IPS DF 6.9 (cell line): ENCODE results near the gene SELENOF.

Experiments used
- DNase-seq: peaks from one replicate; pipeline ENCODE4 v3.0.0-alpha.2; 2013; ENCODE audit warnings: low read depth, low spot score
- H3K27ac ChIP-seq: one replicate; pipeline ENCODE4 v1.5.1; 2013; ENCODE audit warnings: low read length, control low read depth
- H3K27me3 ChIP-seq: 2 replicates; pipeline ENCODE4 v1.6.1; 2013; ENCODE audit warnings: mild to moderate bottlenecking, low read length; ENCODE audit not compliant: control insufficient read depth, insufficient read depth
- H3K36me3 ChIP-seq: 2 replicates; pipeline ENCODE4 v1.6.1; 2013; ENCODE audit warnings: low read length; ENCODE audit not compliant: control insufficient read depth, insufficient read depth
- H3K4me1 ChIP-seq: 2 replicates; pipeline ENCODE4 v1.6.1; 2013; ENCODE audit warnings: low read length; ENCODE audit not compliant: control insufficient read depth, insufficient read depth
- H3K4me3 ChIP-seq: 2 replicates; pipeline ENCODE4 v1.5.1; 2013; ENCODE audit warnings: mild to moderate bottlenecking, low read length
- H3K9me3 ChIP-seq: 2 replicates; pipeline ENCODE4 v1.6.1; 2013; ENCODE audit warnings: low read length, inconsistent platforms; ENCODE audit not compliant: control insufficient read depth, insufficient read depth
- WGBS: extraction: QIAGEN DNeasy Blood & Tissue Kit; methylation state at CpG from one replicate; pipeline ENCODE4 v1.1.7; 2013; ENCODE audit warnings: mixed read lengths, missing lambda C conversion rate; ENCODE audit not compliant: insufficient read length, insufficient coverage; 5-methylcytosine and 5-hydroxymethylcytosine counted together

Gene SELENOF

GRCh38 chr1:86860424-86860823 lies 53.5 kb downstream of the SELENOF start:
- WGBS, result no CpG with 5 or more reads among the region's 1 CpG
- no peaks in the 10 kb centered on the region for H3K9me3 ChIP-seq
- H3K27ac ChIP-seq, result no peak overlapping the region
- H3K36me3 ChIP-seq, result no peaks in the 10 kb centered on the region
- H3K27me3 ChIP-seq, result no peaks in the 10 kb centered on the region
- no peaks in the 10 kb centered on the region for H3K4me1 ChIP-seq
- DNase-seq, result no peak
- no peak overlapping the region for H3K4me3 ChIP-seq

GRCh38 chr1:86860020-86860419 lies 53.9 kb downstream of the SELENOF start:
- Histone ChIP-seq H3K4me1 (no peaks in the 10 kb centered on the region), H3K4me3 (no peak overlapping the region), H3K36me3 (no peaks in the 10 kb centered on the region), H3K27me3 (no peaks in the 10 kb centered on the region), H3K9me3 (no peaks in the 10 kb centered on the region), H3K27ac (no peak overlapping the region)
- no peak for DNase-seq
- no CpG with 5 or more reads among the region's 2 CpGs for WGBS

- no peaks in the 10 kb centered on the region for H3K9me3 ChIP-seq
- H3K4me3 ChIP-seq, result no peak overlapping the region
- DNase-seq, result no peak
- H3K27me3 ChIP-seq, result no peaks in the 10 kb centered on the region
- H3K27ac ChIP-seq, result no peak overlapping the region
- no peaks in the 10 kb centered on the region for H3K4me1 ChIP-seq
- no peaks in the 10 kb centered on the region for H3K36me3 ChIP-seq
- WGBS, result no CpG with 5 or more reads among the region's 3 CpGs
Measured at GRCh38 chr1:86858524-86859261, 55.2 kb downstream of the SELENOF start.

GRCh38 chr1:86856196-86856595 lies 57.7 kb downstream of the SELENOF start:
- no peak overlapping the region for H3K27ac ChIP-seq
- no peaks in the 10 kb centered on the region for H3K4me1 ChIP-seq
- no peak overlapping the region for H3K4me3 ChIP-seq

GRCh38 chr1:86854352-86854751 lies 59.6 kb downstream of the SELENOF start:
- no CpG with 5 or more reads among the region's 3 CpGs for WGBS
- DNase-seq, result no peak
- Histone ChIP-seq H3K4me3 (no peak overlapping the region), H3K9me3 (no peaks in the 10 kb centered on the region), H3K36me3 (no peaks in the 10 kb centered on the region), H3K4me1 (no peaks in the 10 kb centered on the region), H3K27me3 (no peaks in the 10 kb centered on the region), H3K27ac (no peak overlapping the region)

More at GRCh38 chr1:86856196-86856595, 57.7 kb downstream of the SELENOF start:
- Histone ChIP-seq H3K9me3 (no peaks in the 10 kb centered on the region), H3K27me3 (no peaks in the 10 kb centered on the region), H3K36me3 (no peaks in the 10 kb centered on the region)
- no peak for DNase-seq
- no CpG with 5 or more reads among the region's 6 CpGs for WGBS

- H3K36me3 ChIP-seq, result no peaks in the 10 kb centered on the region
- H3K4me1 ChIP-seq, result no peaks in the 10 kb centered on the region
- H3K27ac ChIP-seq, result no peak overlapping the region
- no peaks in the 10 kb centered on the region for H3K27me3 ChIP-seq
- H3K9me3 ChIP-seq, result no peaks in the 10 kb centered on the region
- no peak overlapping the region for H3K4me3 ChIP-seq
- no CpG with 5 or more reads among the region's 7 CpGs for WGBS
- DNase-seq, result no peak
Measured at GRCh38 chr1:86852782-86853408, 61.0 kb downstream of the SELENOF start.

GRCh38 chr1:86852289-86852688 lies 61.6 kb downstream of the SELENOF start:
- no peaks in the 10 kb centered on the region for H3K9me3 ChIP-seq
- no peaks in the 10 kb centered on the region for H3K36me3 ChIP-seq
- no peak overlapping the region for H3K27ac ChIP-seq
- WGBS, result no CpG with 5 or more reads among the region's 9 CpGs
- no peaks in the 10 kb centered on the region for H3K4me1 ChIP-seq
- no peak overlapping the region for H3K4me3 ChIP-seq
- DNase-seq, result no peak
- no peaks in the 10 kb centered on the region for H3K27me3 ChIP-seq

- Histone ChIP-seq H3K9me3 (no peaks in the 10 kb centered on the region), H3K27me3 (no peaks in the 10 kb centered on the region), H3K4me1 (no peaks in the 10 kb centered on the region), H3K27ac (no peak overlapping the region), H3K36me3 (no peaks in the 10 kb centered on the region), H3K4me3 (no peak overlapping the region)
- WGBS, result no CpG with 5 or more reads among the region's 3 CpGs
- DNase-seq, result no peak
Measured at GRCh38 chr1:86849756-86850155, 64.2 kb downstream of the SELENOF start.

- DNase-seq, result no peak
- H3K4me3 ChIP-seq, result no peak overlapping the region
- H3K4me1 ChIP-seq, result no peaks in the 10 kb centered on the region
- no peaks in the 10 kb centered on the region for H3K9me3 ChIP-seq
- no peaks in the 10 kb centered on the region for H3K27me3 ChIP-seq
- H3K36me3 ChIP-seq, result no peaks in the 10 kb centered on the region
- no peak overlapping the region for H3K27ac ChIP-seq
- WGBS, result no CpG with 5 or more reads among the region's 2 CpGs
Measured at GRCh38 chr1:86848654-86849053, 65.3 kb downstream of the SELENOF start.

- Histone ChIP-seq H3K4me1 (no peaks in the 10 kb centered on the region), H3K9me3 (no peaks in the 10 kb centered on the region), H3K27ac (no peak overlapping the region), H3K36me3 (no peaks in the 10 kb centered on the region), H3K27me3 (no peaks in the 10 kb centered on the region), H3K4me3 (no peak overlapping the region)
- DNase-seq, result no peak
- no CpG with 5 or more reads among the region's 2 CpGs for WGBS
Measured at GRCh38 chr1:86846164-86846647, 67.7 kb downstream of the SELENOF start.
